Endodermal cell (in vitro differentiated cells): ENCODE measurements around the gene SERPING1. TPM values are rescaled to one million over a fixed set of nuclear protein-coding genes. Genes with fewer than 3 reads are reported as not detected.
"Not testable (repeated sequence)": the region's sequence is repeated elsewhere in the genome, so short reads cannot be mapped to it uniquely, and the experiment has no call there.

ENCODE experiments used
- DNase-seq: peaks from one replicate; pipeline ENCODE4 v3.0.0-alpha.2; 2017
- H3K27ac ChIP-seq: 2 replicates; pipeline ENCODE4 v1.5.1; 2013; ENCODE audit warnings: mild to moderate bottlenecking, low read depth, low read length, moderate library complexity
- H3K27me3 ChIP-seq: 2 replicates; pipeline ENCODE4 v1.6.1; 2013; ENCODE audit warnings: mild to moderate bottlenecking, low read length, moderate library complexity; ENCODE audit not compliant: insufficient read depth, control insufficient read depth, poor library complexity, severe bottlenecking
- H3K36me3 ChIP-seq: 2 replicates; pipeline ENCODE4 v1.7.0; 2013; ENCODE audit warnings: mild to moderate bottlenecking, low read length, moderate library complexity; ENCODE audit not compliant: control insufficient read depth, insufficient read depth
- H3K4me1 ChIP-seq: one replicate; pipeline ENCODE4 v1.7.0; 2013; ENCODE audit warnings: low read length; ENCODE audit not compliant: control insufficient read depth, insufficient read depth
- H3K4me3 ChIP-seq: 2 replicates; pipeline ENCODE4 v1.5.1; 2013; ENCODE audit warnings: mild to moderate bottlenecking, low read length, moderate library complexity
- H3K9ac ChIP-seq: 2 replicates; pipeline ENCODE4 v1.6.1; 2013; ENCODE audit warnings: mild to moderate bottlenecking, low read length, moderate library complexity; ENCODE audit not compliant: poor library complexity, severe bottlenecking; ENCODE audit errors: extremely low read depth
- H3K9me3 ChIP-seq: 2 replicates; pipeline ENCODE4 v1.6.1; 2013; ENCODE audit warnings: mild to moderate bottlenecking, low read length, moderate library complexity; ENCODE audit not compliant: control insufficient read depth
- H3K27ac Mint-ChIP-seq: 2 replicates; pipeline ENCODE4 v1.8.0; 2020; ENCODE audit warnings: mixed read lengths
- H3K27me3 Mint-ChIP-seq: 2 replicates; pipeline ENCODE4 v1.8.0; 2021; ENCODE audit warnings: mild to moderate bottlenecking, mixed read lengths; ENCODE audit not compliant: insufficient read depth
- H3K36me3 Mint-ChIP-seq: 2 replicates; pipeline ENCODE4 v1.8.0; 2020; ENCODE audit warnings: low read depth, mixed read lengths
- H3K4me1 Mint-ChIP-seq: 2 replicates; pipeline ENCODE4 v1.8.0; 2020; ENCODE audit warnings: mixed read lengths
- H3K4me3 Mint-ChIP-seq: 2 replicates; pipeline ENCODE4 v1.8.0; 2020; ENCODE audit warnings: mild to moderate bottlenecking, moderate library complexity, mixed read lengths
- H3K9me3 Mint-ChIP-seq: 2 replicates; pipeline ENCODE4 v1.8.0; 2020; ENCODE audit warnings: mild to moderate bottlenecking, mixed read lengths
- CTCF ChIP-seq: fragments of 200-600 bp; sonication (generic); conservative IDR thresholded peaks from 2 replicates; pipeline ENCODE4 v1.5.0; 2021; ENCODE audit warnings: antibody characterized with exemption, mild to moderate bottlenecking
- WGBS, 2 experiments: methylation state at CpG; one replicate each; pipeline versions ENCODE4 v1.1.5 to v1.1.7; 2013; ENCODE audit warnings: missing lambda C conversion rate in 2 of 2, mixed read lengths in 1 of 2; ENCODE audit not compliant: insufficient coverage in 1 of 2, insufficient read length in 1 of 2; 5-methylcytosine and 5-hydroxymethylcytosine counted together
- total RNA-seq, 2 donors: library from RNA; stranded (reverse); fragmentation: NEBNext Ultra II Directional in 1 of 2; extraction: Animal tissue kit (Norgen Biotek cat#: 25700) in 1 of 2; gene quantifications; 2 replicates in 1 of 2; 3 replicates in 1 of 2; pipeline ENCODE4 v1.2.1, GENCODE V29; 2021

The SERPING1 gene
- total RNA-seq, 2 donors from 2014 or later = 67.8 to 73.5 TPM

GRCh38 chr11:57651408-57651807 is 53.9 kb downstream of the SERPING1 start:
- H3K27me3 ChIP-seq = no peaks in the 10 kb centered on the region
- H3K27ac ChIP-seq = no peak overlapping the region
- Mint-ChIP-seq H3K9me3 (no peaks in the 10 kb centered on the region), H3K36me3 (no peaks in the 10 kb centered on the region), H3K27me3 (peaks cover 8% of the 10 kb centered on the region), H3K4me1 (peaks cover 50% of the 10 kb centered on the region), H3K27ac (no peak overlapping the region), H3K4me3 (no peak overlapping the region)
- H3K36me3 ChIP-seq = no peaks in the 10 kb centered on the region
- H3K4me1 ChIP-seq = peaks cover 22% of the 10 kb centered on the region
- 90 to 92% methylated on average over 7 of the region's 7 CpGs for WGBS, 2 experiments
- no peak overlapping the region for H3K4me3 ChIP-seq
- no peak for TF ChIP-seq CTCF
- no peaks in the 10 kb centered on the region for H3K9me3 ChIP-seq
- no peak for DNase-seq
- no peak overlapping the region for H3K9ac ChIP-seq

- H3K9me3 ChIP-seq, H3K36me3 ChIP-seq, H3K4me3 Mint-ChIP-seq, H3K27ac ChIP-seq, H3K9ac ChIP-seq, H3K9me3 Mint-ChIP-seq, H3K4me3 ChIP-seq, H3K27me3 ChIP-seq, H3K36me3 Mint-ChIP-seq, DNase-seq, H3K27me3 Mint-ChIP-seq, H3K27ac Mint-ChIP-seq: not testable (repeated sequence)
- peaks cover 42% of the 10 kb centered on the region for H3K4me1 Mint-ChIP-seq
- WGBS, 2 experiments = 90 to 95% methylated on average over 14 of the region's 14 CpGs
- peaks cover 15% of the 10 kb centered on the region for H3K4me1 ChIP-seq
These were observed 54.7 kb downstream of the SERPING1 start for GRCh38 chr11:57652230-57652629.

GRCh38 chr11:57652662-57653061 is 55.2 kb downstream of the SERPING1 start:
- no peak overlapping the region for H3K4me3 Mint-ChIP-seq
- Histone ChIP-seq H3K27me3 (no peaks in the 10 kb centered on the region), H3K4me1 (peaks cover 11% of the 10 kb centered on the region), H3K27ac (no peak overlapping the region), H3K9ac (no peak overlapping the region), H3K4me3 (no peak overlapping the region), H3K36me3 (no peaks in the 10 kb centered on the region), H3K9me3 (no peaks in the 10 kb centered on the region)
- no peaks in the 10 kb centered on the region for H3K36me3 Mint-ChIP-seq
- H3K27me3 Mint-ChIP-seq = peaks cover 8% of the 10 kb centered on the region
- no peaks in the 10 kb centered on the region for H3K9me3 Mint-ChIP-seq
- no peak for TF ChIP-seq CTCF
- 98 to 100% methylated on average over 1 to 3 of the region's 3 CpGs for WGBS, 2 experiments
- peaks cover 38% of the 10 kb centered on the region for H3K4me1 Mint-ChIP-seq
- peak overlapping the region; percentile 4 for H3K27ac Mint-ChIP-seq
- no peak for DNase-seq

GRCh38 chr11:57653163-57653562 is 55.7 kb downstream of the SERPING1 start:
- Histone ChIP-seq H3K9me3 (no peaks in the 10 kb centered on the region), H3K9ac (no peak overlapping the region), H3K4me1 (peaks cover 7% of the 10 kb centered on the region), H3K27ac (no peak overlapping the region), H3K36me3 (no peaks in the 10 kb centered on the region), H3K4me3 (no peak overlapping the region), H3K27me3 (no peaks in the 10 kb centered on the region)
- H3K4me3 Mint-ChIP-seq = no peak overlapping the region
- TF ChIP-seq CTCF = no peak
- peaks cover 8% of the 10 kb centered on the region for H3K27me3 Mint-ChIP-seq
- no peaks in the 10 kb centered on the region for H3K36me3 Mint-ChIP-seq
- peaks cover 35% of the 10 kb centered on the region for H3K4me1 Mint-ChIP-seq
- H3K9me3 Mint-ChIP-seq = no peaks in the 10 kb centered on the region
- DNase-seq = no peak
- WGBS, 2 experiments = 49 to 63% methylated on average over 1 to 2 of the region's 3 CpGs
- peak overlapping the region; percentile 4 for H3K27ac Mint-ChIP-seq
